VCaP (cell line): ENCODE data around the gene TMEM255A.
A peak's percentile ranks its signal among the peaks of the same experiment; 100 is the strongest.

Experiments used
- H3K27ac ChIP-seq: fragments of 450-650 bp; 2 replicates; pipeline ENCODE4 v1.5.1; 2017
- TF ChIP-seq, protein P1 (sequence below): fragments of 450-650 bp; conservative IDR thresholded peaks from 2 replicates; pipeline ENCODE4 v1.5.1; 2017; ENCODE audit warnings: mild to moderate bottlenecking, moderate library complexity

The TMEM255A gene

DNA sequence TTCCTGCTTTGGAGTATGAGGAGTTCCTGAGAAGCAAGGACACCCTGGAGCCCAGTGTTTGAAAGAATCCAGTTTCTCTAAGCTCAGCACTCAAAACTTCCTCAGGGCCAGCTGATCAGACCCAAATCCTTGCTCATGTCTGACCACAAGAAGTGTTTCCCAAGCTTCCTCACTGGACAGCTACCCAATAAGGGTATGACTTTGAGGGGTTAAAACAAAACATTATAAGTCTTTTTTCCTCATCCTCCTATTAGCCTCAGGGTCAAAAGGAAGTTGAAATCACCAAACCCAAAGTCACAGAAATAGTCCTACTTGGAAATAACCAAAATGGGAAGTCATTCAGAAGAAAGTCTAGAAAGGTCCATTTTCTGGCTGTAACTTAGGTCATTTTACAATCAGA, 46.9 kb downstream of the TMEM255A start:
- TF ChIP-seq, protein P1, sequence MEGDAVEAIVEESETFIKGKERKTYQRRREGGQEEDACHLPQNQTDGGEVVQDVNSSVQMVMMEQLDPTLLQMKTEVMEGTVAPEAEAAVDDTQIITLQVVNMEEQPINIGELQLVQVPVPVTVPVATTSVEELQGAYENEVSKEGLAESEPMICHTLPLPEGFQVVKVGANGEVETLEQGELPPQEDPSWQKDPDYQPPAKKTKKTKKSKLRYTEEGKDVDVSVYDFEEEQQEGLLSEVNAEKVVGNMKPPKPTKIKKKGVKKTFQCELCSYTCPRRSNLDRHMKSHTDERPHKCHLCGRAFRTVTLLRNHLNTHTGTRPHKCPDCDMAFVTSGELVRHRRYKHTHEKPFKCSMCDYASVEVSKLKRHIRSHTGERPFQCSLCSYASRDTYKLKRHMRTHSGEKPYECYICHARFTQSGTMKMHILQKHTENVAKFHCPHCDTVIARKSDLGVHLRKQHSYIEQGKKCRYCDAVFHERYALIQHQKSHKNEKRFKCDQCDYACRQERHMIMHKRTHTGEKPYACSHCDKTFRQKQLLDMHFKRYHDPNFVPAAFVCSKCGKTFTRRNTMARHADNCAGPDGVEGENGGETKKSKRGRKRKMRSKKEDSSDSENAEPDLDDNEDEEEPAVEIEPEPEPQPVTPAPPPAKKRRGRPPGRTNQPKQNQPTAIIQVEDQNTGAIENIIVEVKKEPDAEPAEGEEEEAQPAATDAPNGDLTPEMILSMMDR = no peak
- H3K27ac ChIP-seq = no peak overlapping the region

DNA sequence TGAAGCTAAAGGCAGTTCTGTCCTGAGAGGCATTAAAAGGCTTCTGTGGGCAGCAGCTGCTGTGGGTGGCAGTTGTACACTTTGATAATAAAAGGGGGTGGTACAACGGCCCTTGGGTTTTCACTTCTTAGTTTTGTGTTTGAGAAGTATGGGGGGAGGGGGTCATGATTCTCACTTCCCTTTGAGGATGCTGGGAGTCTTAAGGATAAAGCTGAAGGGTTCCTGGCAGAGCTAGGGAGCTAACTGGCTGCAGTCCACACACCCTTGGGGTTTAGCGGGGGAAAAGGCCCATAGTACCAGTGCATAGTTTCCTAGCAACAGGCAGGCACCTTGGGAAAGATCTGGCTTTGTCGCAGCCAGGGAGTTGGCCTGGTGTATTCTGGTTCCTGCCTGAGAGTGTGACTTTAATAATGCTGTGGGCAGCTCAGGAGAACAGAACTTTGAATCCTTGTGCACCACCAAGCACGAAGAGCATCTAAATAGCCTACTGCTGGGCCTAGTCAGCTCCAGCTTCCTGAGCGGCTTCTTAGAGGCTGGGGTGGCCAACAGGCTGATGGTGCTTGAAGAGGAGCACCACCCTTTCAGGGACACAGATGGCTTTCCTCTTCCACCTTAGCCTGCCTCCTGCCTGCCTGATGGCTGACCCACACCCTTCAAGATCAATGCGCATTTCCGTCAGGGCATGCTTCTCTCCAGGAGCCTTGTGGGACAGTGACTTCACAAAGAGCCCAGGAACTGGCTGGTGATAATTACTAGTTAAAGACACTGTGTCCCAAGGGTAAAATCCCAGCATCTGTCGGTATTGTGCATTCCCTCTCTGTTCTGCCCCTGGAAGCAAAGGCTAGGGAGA, 48.2 kb downstream of the TMEM255A start:
- H3K27ac ChIP-seq = no peak overlapping the region
- TF ChIP-seq, protein P1 = no peak

DNA sequence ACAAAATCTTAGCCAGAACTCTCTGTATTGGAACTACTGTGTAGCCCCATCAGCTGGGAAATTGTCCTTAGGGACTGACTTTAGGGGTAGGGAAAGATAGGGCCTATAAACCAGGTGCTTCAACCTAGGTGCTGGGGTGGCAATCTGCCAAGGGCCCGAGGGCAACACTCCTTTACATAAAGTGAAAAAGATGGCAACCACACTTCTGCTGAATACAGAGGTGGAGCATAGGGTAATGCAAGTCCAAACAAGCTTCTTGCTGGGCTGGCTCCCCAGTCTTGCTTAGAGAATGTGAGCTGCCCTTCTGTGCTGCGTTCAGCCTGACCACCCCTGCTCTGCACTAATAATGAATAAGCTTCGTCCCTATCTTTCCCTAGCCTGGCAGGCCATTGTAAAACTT, 50.9 kb downstream of the TMEM255A start:
- H3K27ac ChIP-seq = no peak overlapping the region
- TF ChIP-seq, protein P1 = no peak

- H3K27ac ChIP-seq = no peak overlapping the region
- TF ChIP-seq, protein P1 = no peak
These were observed 57.5 kb downstream of the TMEM255A start for GRCh38 chrX:120253784-120254183.

GRCh38 chrX:120251471-120252011, 59.7 kb downstream of the TMEM255A start:
- peak overlapping the region; percentile 73 for H3K27ac ChIP-seq
- TF ChIP-seq, protein P1 = no peak

- TF ChIP-seq, protein P1 = peak; percentile 67
- H3K27ac ChIP-seq = peak within 1 kb of the TSS; percentile 73
These were observed 60.6 kb downstream of the TMEM255A start, which contains the start of gene ZBTB33 for GRCh38 chrX:120250522-120251271. TSS of gene ZBTB33 (plus strand) at chrX:120250812. CDS start at chrX:120253416, 2,604 bp downstream.
